Omental fat pad (tissue), 4 donors: ENCODE results near the gene VPS11. TPM values are rescaled to one million over a fixed set of nuclear protein-coding genes. Genes with fewer than 3 reads are reported as not detected.

Source experiments
- ATAC-seq: fragments of 150-250 bp; one replicate; pipeline ENCODE4 v1.9.1; 2016; ENCODE audit warnings: mild to moderate bottlenecking, moderate library complexity; ENCODE audit not compliant: low FRiP score
- DNase-seq: peaks from one replicate; pipeline ENCODE4 v3.0.0-alpha.2; 2019; ENCODE audit warnings: low spot score
- total RNA-seq, 4 donors: library from RNA; depleted of rRNA; stranded (reverse); fragments of >200 nt; gene quantifications; one replicate each; pipeline ENCODE4 v1.1.0, GENCODE V29; 2016
- TF ChIP-seq, protein P1 (sequence below), 3 donors: fragments of 450-650 bp; IDR thresholded peaks; one replicate each; pipeline ENCODE4 v1.5.1; 2016 to 2017; ENCODE audit warnings: antibody characterized with exemption in 3 of 3, mild to moderate bottlenecking in 3 of 3, moderate library complexity in 2 of 3

The VPS11 gene
- total RNA-seq, 4 donors from 2014 or later = 31.5 to 39.2 (median 32.7) TPM

- no peak for ATAC-seq
- TF ChIP-seq, protein P1, sequence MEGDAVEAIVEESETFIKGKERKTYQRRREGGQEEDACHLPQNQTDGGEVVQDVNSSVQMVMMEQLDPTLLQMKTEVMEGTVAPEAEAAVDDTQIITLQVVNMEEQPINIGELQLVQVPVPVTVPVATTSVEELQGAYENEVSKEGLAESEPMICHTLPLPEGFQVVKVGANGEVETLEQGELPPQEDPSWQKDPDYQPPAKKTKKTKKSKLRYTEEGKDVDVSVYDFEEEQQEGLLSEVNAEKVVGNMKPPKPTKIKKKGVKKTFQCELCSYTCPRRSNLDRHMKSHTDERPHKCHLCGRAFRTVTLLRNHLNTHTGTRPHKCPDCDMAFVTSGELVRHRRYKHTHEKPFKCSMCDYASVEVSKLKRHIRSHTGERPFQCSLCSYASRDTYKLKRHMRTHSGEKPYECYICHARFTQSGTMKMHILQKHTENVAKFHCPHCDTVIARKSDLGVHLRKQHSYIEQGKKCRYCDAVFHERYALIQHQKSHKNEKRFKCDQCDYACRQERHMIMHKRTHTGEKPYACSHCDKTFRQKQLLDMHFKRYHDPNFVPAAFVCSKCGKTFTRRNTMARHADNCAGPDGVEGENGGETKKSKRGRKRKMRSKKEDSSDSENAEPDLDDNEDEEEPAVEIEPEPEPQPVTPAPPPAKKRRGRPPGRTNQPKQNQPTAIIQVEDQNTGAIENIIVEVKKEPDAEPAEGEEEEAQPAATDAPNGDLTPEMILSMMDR (IDR thresholded peaks at IDR 0.05) = no peak
- DNase-seq = no peak
These were observed 19.0 kb upstream of the VPS11 start for GRCh38 chr11:119048644-119049043.

DNA sequence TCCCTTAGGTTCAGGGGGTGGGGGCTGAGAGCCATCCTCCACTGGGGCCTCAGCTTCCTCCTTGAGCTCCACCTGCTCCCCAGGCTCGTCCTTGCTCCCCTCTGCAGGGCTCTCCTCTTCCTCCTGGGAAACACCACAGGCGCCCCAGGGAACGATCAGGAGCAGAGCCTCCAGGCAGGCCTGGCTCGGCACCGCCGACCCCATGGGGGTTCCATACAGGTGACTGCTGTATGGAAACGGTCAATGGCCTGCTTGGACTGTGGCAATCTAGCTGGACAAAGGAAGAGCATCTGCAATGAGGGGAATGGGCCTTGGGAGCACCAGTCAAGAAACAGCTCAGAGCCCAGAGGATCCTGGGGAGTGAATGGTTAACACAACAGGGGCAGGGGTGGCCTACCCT, 18.5 kb upstream of the VPS11 start:
- ATAC-seq (no peak), DNase-seq (no peak)
- TF ChIP-seq, protein P1 (IDR thresholded peaks at IDR 0.05) = no peak

GRCh38 chr11:119051440-119052162, 16.0 kb upstream of the VPS11 start:
- TF ChIP-seq, protein P1 (IDR thresholded peaks at IDR 0.05) = no peak
- no peak for ATAC-seq
- no peak for DNase-seq

- ATAC-seq (no peak), DNase-seq (no peak)
- TF ChIP-seq, protein P1 (IDR thresholded peaks at IDR 0.05) = no peak
These were observed 15.3 kb upstream of the VPS11 start for GRCh38 chr11:119052163-119052814.

- ATAC-seq = no peak
- TF ChIP-seq, protein P1 (IDR thresholded peaks at IDR 0.05) = no peak
- no peak for DNase-seq
These were observed 13.2 kb upstream of the VPS11 start for GRCh38 chr11:119054418-119054817.

DNA sequence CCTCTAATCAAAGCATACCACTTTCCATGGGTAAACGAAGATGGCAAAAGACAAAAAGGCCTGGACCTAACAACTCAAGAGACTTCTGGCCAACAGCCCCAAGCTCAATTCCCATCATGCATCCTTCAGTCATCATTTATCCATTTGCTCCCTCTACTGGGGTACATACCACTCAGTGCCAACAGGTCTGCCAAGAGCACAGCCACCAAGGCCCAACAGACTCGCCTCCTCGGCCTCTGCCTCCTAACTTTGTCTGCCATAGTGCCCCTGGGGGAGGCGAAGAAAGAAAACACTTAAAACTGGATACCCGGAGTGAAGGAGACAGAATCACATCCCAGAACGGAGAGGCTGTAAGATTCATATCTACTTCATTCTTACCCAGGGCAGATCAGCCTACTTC, 11.7 kb upstream of the VPS11 start:
- TF ChIP-seq, protein P1 (IDR thresholded peaks at IDR 0.05) = no peak
- ATAC-seq = no peak
- no peak for DNase-seq
